HepG2 (cell line): ENCODE results near the gene METTL16. TPM values are rescaled to one million over a fixed set of nuclear protein-coding genes. Genes with fewer than 3 reads are reported as not detected.

Experiments
- CBX1 ChIP-seq: IDR thresholded peaks from one replicate; pipeline ENCODE4 v1.6.1; 2016; ENCODE audit warnings: antibody characterized with exemption, low read depth
- CENPT ChIP-seq: sonication (generic); formaldehyde crosslinking; IDR thresholded peaks from 2 replicates; pipeline ENCODE4 v1.8.0; 2022; ENCODE audit warnings: low read depth, mild to moderate bottlenecking, moderate library complexity, missing genetic modification reagents
- GABPB1 ChIP-seq: IDR thresholded peaks from 2 replicates; pipeline ENCODE4 v1.6.1; 2016; ENCODE audit warnings: mild to moderate bottlenecking, missing genetic modification reagents, moderate library complexity, missing compliant biosample characterization
- MYNN ChIP-seq: sonication (generic); formaldehyde crosslinking; IDR thresholded peaks from 2 replicates; pipeline ENCODE4 v1.4.0; 2020; ENCODE audit warnings: mild to moderate bottlenecking, low read depth, missing genetic modification reagents
- NR3C1 ChIP-seq: sonication (generic); formaldehyde crosslinking; IDR thresholded peaks from 2 replicates; pipeline ENCODE4 v1.4.0; 2020; ENCODE audit warnings: missing genetic modification reagents
- PAWR ChIP-seq: sonication (generic); formaldehyde crosslinking; IDR thresholded peaks from 2 replicates; pipeline ENCODE4 v1.4.0; 2020; ENCODE audit warnings: missing genetic modification reagents, mild to moderate bottlenecking, borderline replicate concordance
- PAX8 ChIP-seq: sonication (generic); formaldehyde crosslinking; IDR thresholded peaks from 2 replicates; pipeline ENCODE4 v1.8.0; 2022; ENCODE audit warnings: mild to moderate bottlenecking, missing genetic modification reagents, borderline replicate concordance
- RBFOX2 ChIP-seq: fragments of 200-400 bp; formaldehyde crosslinking; IDR thresholded peaks from 2 replicates; pipeline ENCODE4 v1.6.1; 2017; ENCODE audit warnings: low read depth, mild to moderate bottlenecking, low read length
- RFXAP ChIP-seq: sonication (generic); formaldehyde crosslinking; IDR thresholded peaks from 2 replicates; pipeline ENCODE4 v1.4.0; 2020; ENCODE audit warnings: missing genetic modification reagents, borderline replicate concordance
- STAT5B ChIP-seq: sonication (generic); formaldehyde crosslinking; IDR thresholded peaks from 2 replicates; pipeline ENCODE4 v1.4.0; 2020; ENCODE audit warnings: missing genetic modification reagents
- TCF7L2 ChIP-seq: IDR thresholded peaks from 2 replicates; pipeline ENCODE4 v1.6.1; 2011; ENCODE audit warnings: mild to moderate bottlenecking, low read depth, low read length, moderate library complexity
- ZNF329 ChIP-seq: sonication (generic); formaldehyde crosslinking; IDR thresholded peaks from 2 replicates; pipeline ENCODE4 v1.9.0; 2021; ENCODE audit warnings: low read depth, mild to moderate bottlenecking, missing genetic modification reagents
- ZNF446 ChIP-seq: sonication (generic); formaldehyde crosslinking; IDR thresholded peaks from 2 replicates; pipeline ENCODE4 v1.5.0; 2020; ENCODE audit warnings: mild to moderate bottlenecking, missing genetic modification reagents
- ZNF460 ChIP-seq: sonication (generic); formaldehyde crosslinking; IDR thresholded peaks from 2 replicates; pipeline ENCODE4 v1.5.1; 2020; ENCODE audit warnings: missing genetic modification reagents, mild to moderate bottlenecking, borderline replicate concordance
- ZNF766 ChIP-seq: sonication (generic); formaldehyde crosslinking; IDR thresholded peaks from 2 replicates; pipeline ENCODE4 v1.5.0; 2020; ENCODE audit warnings: missing genetic modification reagents, borderline replicate concordance
- ZNF891 ChIP-seq: sonication (generic); formaldehyde crosslinking; IDR thresholded peaks from 2 replicates; pipeline ENCODE4 v1.5.0; 2020; ENCODE audit warnings: mild to moderate bottlenecking, missing genetic modification reagents
- ZSCAN21 ChIP-seq: sonication (generic); formaldehyde crosslinking; IDR thresholded peaks from 2 replicates; pipeline ENCODE4 v1.8.0; 2022; ENCODE audit warnings: mild to moderate bottlenecking, missing genetic modification reagents, moderate library complexity, borderline replicate concordance
- ZSCAN22 ChIP-seq: sonication (generic); formaldehyde crosslinking; IDR thresholded peaks from 2 replicates; pipeline ENCODE4 v1.4.0; 2020; ENCODE audit warnings: mild to moderate bottlenecking, missing genetic modification reagents
- polyA plus RNA-seq, 8 experiments: library from polyadenylated mRNA; depleted of rRNA in 3 of 8; stranded (reverse) in 7 of 8; unstranded in 1 of 8; fragments of >200 nt; fragmentation: Illumina TruSeq in 4 of 8; extraction: Trizol in 4 of 8; gene quantifications; 2 replicates each; pipeline versions ENCODE4 v1.2.1 to v1.2.3, GENCODE V29; 2011 to 2016; ENCODE audit warnings: low read depth in 4 of 8, missing spikeins in 1 of 8, mixed read lengths in 1 of 8; ENCODE audit not compliant: insufficient read depth in 1 of 8
- total RNA-seq, 5 experiments: library from RNA; depleted of rRNA; stranded (reverse); fragments of >200 nt; fragmentation: Illumina TruSeq; extraction: Trizol; gene quantifications; 2 replicates each; pipeline ENCODE4 v1.2.3, GENCODE V29; 2016; ENCODE audit warnings: low read depth in 1 of 5
- TF ChIP-seq, protein P1 (sequence below): sonication (generic); formaldehyde crosslinking; IDR thresholded peaks from 2 replicates; pipeline ENCODE4 v1.5.1; 2020; ENCODE audit warnings: mild to moderate bottlenecking, missing genetic modification reagents, borderline replicate concordance
- TF ChIP-seq, protein P2 (sequence below): fragments of 450-650 bp; IDR thresholded peaks from 2 replicates; pipeline ENCODE4 v1.6.1; 2016
- TF ChIP-seq, protein P3 (sequence below): sonication (generic); formaldehyde crosslinking; IDR thresholded peaks from 2 replicates; pipeline ENCODE4 v1.5.0; 2020; ENCODE audit warnings: missing genetic modification reagents
- TF ChIP-seq, protein P4 (sequence below): sonication (generic); formaldehyde crosslinking; conservative IDR thresholded peaks from 2 replicates; pipeline ENCODE4 v1.4.0; 2020; ENCODE audit warnings: missing genetic modification reagents

METTL16 gene
- total and polyA plus RNA-seq, 2 of the 13 experiments (the other 11 are each of a cell fraction or from before 2014, with no cell fraction given) = 11.6 to 18.5 TPM

DNA sequence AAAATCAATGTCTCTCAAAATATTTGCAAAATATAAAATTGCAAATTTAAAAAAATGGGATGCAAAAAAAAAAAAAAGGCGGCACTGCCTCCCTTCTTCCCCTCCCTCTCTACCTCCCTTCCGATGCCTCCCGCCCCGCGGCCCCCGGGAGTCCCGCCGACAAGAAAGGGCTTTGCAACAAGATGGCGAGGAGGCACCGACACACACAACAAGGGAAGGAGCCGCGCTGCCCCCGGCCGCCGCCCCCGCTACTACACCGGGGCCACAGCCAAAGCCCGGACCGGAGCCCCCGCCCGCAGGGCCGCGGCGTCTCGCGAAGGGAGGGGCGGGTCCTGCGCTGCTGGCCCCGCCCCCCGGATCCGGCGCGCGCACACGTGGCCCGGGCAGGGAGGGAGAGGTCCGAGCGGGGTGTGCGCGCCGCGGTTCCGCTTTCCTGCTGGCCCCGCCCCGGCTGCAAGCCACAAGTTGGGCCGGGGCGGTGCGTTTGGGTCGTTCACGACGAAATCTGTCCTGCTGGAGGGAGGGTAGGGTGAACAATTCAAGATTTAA lies 110.7 kb downstream of the METTL16 start, which contains the start of gene MNT (continued):
- TF ChIP-seq, protein P1, sequence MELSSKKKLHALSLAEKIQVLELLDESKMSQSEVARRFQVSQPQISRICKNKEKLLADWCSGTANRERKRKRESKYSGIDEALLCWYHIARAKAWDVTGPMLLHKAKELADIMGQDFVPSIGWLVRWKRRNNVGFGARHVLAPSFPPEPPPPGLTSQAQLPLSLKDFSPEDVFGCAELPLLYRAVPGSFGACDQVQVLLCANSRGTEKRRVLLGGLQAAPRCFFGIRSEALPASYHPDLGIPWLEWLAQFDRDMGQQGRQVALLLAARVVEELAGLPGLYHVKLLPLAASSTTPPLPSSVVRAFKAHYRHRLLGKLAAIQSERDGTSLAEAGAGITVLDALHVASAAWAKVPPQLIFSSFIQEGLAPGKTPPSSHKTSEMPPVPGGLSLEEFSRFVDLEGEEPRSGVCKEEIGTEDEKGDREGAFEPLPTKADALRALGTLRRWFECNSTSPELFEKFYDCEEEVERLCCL = no peak
- peak; percentile 66 for TF ChIP-seq RBFOX2
- no peak for TF ChIP-seq ZNF766 (CRISPR knock-in tag)
- no peak for TF ChIP-seq GABPB1 (CRISPR knock-in tag)
- peak; percentile 20; the same call in 1 of the 2 replicates for TF ChIP-seq ZNF446 (CRISPR knock-in tag)
- TF ChIP-seq NR3C1 = no peak
- TF ChIP-seq ZNF329 (CRISPR knock-in tag) = no peak
- TF ChIP-seq, protein P2, sequence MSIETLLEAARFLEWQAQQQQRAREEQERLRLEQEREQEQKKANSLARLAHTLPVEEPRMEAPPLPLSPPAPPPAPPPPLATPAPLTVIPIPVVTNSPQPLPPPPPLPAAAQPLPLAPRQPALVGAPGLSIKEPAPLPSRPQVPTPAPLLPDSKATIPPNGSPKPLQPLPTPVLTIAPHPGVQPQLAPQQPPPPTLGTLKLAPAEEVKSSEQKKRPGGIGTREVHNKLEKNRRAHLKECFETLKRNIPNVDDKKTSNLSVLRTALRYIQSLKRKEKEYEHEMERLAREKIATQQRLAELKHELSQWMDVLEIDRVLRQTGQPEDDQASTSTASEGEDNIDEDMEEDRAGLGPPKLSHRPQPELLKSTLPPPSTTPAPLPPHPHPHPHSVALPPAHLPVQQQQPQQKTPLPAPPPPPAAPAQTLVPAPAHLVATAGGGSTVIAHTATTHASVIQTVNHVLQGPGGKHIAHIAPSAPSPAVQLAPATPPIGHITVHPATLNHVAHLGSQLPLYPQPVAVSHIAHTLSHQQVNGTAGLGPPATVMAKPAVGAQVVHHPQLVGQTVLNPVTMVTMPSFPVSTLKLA = no peak
- TF ChIP-seq MYNN (CRISPR knock-in tag) = no peak
- TF ChIP-seq, protein P3, sequence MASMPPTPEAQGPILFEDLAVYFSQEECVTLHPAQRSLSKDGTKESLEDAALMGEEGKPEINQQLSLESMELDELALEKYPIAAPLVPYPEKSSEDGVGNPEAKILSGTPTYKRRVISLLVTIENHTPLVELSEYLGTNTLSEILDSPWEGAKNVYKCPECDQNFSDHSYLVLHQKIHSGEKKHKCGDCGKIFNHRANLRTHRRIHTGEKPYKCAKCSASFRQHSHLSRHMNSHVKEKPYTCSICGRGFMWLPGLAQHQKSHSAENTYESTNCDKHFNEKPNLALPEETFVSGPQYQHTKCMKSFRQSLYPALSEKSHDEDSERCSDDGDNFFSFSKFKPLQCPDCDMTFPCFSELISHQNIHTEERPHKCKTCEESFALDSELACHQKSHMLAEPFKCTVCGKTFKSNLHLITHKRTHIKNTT = no peak
- TF ChIP-seq ZSCAN22 (CRISPR knock-in tag) = no peak
- TF ChIP-seq CBX1 = no peak
- no peak for TF ChIP-seq ZNF460
- TF ChIP-seq ZNF891 (CRISPR knock-in tag) = no peak
- no peak for TF ChIP-seq TCF7L2
- TF ChIP-seq ZSCAN21 (CRISPR knock-in tag) = no peak
- no peak for TF ChIP-seq CENPT
- TF ChIP-seq, protein P4, sequence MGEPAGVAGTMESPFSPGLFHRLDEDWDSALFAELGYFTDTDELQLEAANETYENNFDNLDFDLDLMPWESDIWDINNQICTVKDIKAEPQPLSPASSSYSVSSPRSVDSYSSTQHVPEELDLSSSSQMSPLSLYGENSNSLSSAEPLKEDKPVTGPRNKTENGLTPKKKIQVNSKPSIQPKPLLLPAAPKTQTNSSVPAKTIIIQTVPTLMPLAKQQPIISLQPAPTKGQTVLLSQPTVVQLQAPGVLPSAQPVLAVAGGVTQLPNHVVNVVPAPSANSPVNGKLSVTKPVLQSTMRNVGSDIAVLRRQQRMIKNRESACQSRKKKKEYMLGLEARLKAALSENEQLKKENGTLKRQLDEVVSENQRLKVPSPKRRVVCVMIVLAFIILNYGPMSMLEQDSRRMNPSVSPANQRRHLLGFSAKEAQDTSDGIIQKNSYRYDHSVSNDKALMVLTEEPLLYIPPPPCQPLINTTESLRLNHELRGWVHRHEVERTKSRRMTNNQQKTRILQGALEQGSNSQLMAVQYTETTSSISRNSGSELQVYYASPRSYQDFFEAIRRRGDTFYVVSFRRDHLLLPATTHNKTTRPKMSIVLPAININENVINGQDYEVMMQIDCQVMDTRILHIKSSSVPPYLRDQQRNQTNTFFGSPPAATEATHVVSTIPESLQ (CRISPR knock-in tag) = no peak
- no peak for TF ChIP-seq PAWR
- TF ChIP-seq PAX8 (CRISPR knock-in tag) = no peak
- TF ChIP-seq RFXAP (CRISPR knock-in tag) = no peak
- no peak for TF ChIP-seq STAT5B (CRISPR knock-in tag)
